NCI-H146 (cell line): Measurements from ENCODE around the gene TSPAN11.
"Not testable (repeated sequence)": the region's sequence is repeated elsewhere in the genome, so short reads cannot be mapped to it uniquely, and the experiment has no call there.

Source experiments
- DNase-seq: peaks from one replicate; lab custom pipeline; 2025; lab: John Stamatoyannopoulos, UW

Gene TSPAN11

DNA sequence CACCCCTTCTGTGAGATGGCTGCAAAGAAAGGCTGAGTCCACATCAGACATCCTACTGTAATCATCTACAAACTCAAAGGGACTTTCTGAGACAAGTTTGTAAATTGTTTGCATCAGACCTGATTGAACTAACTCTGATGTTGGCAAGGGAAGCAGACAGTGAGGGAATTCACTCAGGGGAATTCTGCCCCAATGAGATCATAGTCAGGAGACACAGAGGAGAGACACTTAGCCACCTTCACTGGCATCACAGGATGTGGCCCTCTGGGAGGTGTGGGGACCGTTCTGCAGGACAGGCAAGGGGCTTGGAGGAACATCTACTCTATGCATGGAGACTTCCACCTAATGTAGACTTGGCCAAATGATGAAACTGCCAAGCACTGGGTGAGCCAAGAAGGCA is 76.5 kb downstream of the TSPAN11 start:
- DNase-seq, result no peak

DNA sequence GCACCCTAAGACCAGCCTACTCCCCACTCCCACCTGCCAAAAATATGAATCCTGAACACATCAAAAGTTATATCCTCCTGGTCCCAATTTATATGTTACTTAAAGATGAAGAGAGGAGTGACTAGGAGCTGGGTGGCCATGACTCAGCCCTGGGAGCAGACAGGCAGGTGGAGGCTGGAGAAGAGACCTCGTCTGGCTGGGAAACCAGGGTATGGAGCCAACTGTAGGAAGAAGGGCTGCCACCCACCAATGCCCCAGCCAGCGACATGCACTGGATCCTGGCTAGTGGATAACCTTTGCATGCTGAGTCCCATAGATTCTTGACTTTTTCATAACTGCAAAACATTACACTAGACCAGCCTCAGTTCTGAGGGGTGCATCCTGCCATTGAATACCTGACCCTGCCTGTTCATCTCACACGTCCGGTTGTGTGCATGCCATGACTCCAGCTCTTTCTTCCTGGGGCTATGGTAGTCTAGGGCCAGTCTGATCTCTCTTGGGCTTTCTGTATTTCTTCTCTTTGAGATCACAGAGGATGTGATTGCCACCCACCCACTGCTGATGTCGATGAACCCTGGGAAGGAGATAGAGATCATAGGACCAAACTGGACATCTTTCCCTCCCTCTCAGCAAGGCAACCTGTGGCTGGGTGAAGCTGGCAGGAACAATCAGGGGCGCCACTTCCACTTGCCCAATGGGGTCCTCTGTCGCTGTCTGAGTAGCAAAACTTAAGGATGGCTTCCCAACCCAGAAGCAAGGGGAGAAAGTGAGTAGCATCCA is 77.5 kb downstream of the TSPAN11 start:
- DNase-seq, result no peak

DNA sequence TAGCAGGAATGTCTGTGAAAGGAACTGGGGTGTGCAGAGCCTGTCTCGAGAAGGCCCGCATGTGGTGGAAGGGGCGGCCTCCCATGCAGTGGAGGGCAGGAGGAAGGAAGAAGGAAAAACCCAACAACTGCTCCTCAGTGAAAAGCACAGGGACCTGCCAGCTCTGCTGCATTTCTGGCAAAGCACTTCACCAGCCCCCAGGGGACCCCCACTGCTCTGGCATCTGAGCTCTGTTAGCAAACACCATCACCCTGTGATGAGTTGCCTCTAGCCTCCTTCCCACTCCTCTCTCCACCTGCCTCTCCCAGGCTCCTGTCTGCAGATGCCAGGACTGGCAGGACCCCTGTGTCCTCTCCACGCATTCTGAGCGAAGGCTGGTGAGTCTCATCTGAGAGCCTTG is 78.1 kb downstream of the TSPAN11 start:
- no peak for DNase-seq

DNA sequence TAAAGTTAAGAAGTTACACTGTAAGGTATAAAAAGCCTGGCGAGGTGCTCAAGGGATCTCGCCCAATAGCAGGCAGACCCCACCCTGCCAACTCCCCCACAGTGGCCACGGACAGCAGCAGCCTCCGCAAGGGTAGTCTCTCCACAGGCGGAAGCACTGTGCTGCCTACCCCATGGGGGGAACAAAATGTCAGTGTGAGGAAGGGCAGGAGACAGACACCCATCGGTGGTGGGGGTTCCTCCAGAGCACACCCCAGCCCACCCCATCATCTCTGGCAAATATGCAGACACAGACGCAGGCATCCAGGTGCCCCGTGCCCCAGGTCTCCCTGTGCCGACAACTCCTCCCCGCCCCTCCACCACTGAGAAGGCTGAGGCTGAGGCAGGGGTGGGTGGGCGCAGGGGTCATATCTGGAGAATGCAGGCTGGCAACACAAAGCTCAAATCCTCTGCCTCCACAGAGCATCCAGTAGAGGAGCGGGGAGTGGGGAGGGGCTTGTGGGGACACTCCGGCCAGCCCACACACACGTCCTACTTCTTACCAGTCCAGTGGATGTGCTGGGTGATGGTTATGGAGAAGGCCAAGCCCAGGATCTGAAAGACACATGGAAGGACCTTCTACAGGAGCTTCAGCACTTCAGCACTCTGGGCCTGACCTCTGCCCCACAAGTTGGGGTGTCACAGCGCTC is 78.9 kb downstream of the TSPAN11 start:
- no peak for DNase-seq

GRCh38 chr12:31005944-31006361 is 79.4 kb downstream of the TSPAN11 start:
- no peak for DNase-seq

DNA sequence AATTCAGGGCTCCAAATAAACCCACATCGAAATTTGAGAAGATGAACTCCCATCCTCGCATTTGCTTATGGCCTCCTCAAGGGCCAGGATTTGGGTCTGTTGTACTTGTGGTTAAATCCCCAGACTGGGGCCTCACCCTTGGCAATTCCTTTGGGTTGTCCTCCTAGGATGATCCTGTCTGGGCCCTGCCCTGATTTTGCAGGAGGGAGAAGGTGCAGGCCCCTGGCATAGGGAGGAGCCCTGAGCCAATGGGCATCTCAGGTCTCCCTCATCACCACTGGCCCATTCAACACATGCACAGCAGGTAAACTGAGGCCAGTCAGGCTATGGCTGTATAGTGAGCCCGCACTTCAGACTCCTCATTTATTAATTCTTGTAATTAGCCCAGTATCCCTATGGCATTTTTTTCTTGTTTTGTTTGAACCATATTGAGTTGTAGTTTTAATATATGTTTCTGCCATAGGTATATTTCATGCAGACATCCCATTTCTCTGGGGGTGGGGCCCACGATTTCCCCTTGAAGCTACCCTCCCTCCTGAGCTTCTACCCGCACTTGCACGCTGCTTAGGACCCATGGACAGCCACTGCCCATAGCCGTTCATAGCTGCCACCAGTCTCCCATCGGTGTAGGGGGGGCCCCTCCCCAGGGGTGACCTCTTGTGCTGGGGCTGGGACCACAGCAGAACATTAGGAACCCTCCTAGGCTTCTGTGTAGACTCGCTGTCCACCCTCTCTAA is 80.0 kb downstream of the TSPAN11 start:
- no peak for DNase-seq

- no peak for DNase-seq
Observed at GRCh38 chr12:31007153-31007495, 80.6 kb downstream of the TSPAN11 start.

- no peak for DNase-seq
Observed at GRCh38 chr12:31007636-31008175, 81.2 kb downstream of the TSPAN11 start.

GRCh38 chr12:31008241-31008761 is 81.8 kb downstream of the TSPAN11 start:
- peak; percentile 21 for DNase-seq

DNA sequence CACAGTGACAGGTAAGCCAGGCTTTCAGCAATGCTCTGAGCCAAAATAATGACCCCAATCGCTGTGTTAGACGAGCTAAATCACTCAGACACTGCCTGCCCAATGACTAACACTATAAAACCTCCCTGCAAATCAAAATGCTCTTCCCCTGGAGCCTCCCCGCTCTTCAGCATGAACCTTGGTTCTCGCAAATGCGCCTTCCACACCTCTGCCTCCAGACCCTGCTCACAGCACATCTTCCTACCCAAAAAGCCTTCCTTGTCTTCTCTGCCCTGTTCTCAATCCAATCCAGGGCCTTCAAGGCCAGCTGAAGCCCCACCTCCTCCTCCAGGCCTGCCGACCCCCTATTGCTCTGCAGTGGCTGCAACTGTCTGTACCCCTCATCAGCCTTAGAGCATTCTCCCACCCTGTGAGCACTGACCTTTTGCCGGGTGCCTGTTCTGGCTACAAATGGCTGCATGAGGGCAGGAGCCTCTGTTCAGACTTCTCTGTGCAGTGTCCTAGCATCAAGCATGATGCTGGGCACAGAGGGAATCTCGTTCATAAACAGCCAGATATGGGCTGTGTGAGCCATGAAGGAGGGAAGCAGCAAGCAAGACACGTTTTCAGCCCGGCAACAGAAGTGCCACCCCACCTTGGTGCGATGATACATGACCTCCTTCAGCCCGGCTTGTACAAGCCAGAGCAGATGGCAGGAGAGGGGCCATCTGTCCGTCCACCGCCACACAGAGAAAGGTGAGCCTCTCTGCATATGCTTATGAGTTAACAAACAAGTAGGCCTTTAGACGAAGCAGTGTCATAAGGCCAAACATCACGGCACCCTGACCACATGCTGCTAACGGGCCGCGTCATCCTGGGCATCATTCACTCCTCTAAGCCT is 82.7 kb downstream of the TSPAN11 start:
- no peak for DNase-seq

GRCh38 chr12:31009976-31010375 is 83.4 kb downstream of the TSPAN11 start:
- no peak for DNase-seq

DNA sequence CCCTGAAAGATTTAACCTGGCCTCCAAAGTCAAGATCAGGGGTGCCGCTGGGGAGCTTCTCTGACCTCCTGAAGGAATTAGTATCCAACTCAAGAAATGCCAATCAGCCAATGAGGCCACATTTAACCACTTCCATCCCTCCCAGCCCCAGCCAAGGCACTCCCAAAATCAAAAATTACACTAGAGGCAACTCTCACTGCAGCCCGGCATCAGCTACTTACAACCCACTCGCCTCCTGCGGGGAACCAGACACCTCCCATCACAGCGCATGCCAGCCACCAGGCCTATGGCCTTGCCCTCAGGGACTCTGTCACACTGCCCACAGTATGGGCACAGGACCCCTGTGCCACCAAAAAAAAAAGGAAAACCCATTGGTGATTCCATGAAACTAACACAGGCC is 84.8 kb downstream of the TSPAN11 start:
- DNase-seq, result no peak

GRCh38 chr12:31011746-31012566 is 85.4 kb downstream of the TSPAN11 start:
- no peak for DNase-seq

DNA sequence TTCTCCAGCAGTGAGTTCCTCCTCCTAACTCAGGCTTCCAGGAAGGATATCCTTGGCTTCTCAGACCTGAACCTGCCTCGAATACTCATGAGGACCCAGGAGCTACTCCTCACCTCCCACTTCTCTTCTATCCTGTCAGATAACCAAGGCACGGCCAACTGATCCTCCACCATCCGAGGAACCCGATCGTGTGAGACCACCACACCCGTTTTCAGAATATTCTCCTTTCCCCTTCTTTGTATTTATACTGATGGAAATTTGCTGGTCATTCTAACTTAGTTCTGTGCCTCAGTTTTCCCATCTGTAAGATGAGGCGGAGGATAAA is 86.0 kb downstream of the TSPAN11 start:
- DNase-seq, result not testable (repeated sequence)

GRCh38 chr12:31015215-31015614 is 88.7 kb downstream of the TSPAN11 start:
- DNase-seq, result no peak

- no peak for DNase-seq
Observed at GRCh38 chr12:31016057-31016456, 89.5 kb downstream of the TSPAN11 start.

DNA sequence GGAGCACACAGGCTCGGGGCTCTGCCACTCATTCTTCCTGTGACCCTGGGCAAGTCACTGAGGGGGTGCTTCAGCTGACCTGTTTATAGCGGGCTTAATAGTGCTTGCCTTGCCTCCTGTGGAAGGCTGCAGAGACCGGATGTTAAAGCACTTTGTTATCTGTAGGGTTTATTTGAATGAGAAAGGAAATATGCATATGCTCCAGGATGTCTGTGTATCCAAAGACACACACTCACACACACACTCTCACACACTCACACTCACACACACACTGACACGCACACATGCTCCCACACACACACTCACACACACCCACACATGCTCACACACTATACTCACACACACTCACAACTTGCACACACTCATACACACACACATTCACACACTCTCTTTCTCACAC is 91.0 kb downstream of the TSPAN11 start:
- DNase-seq, result no peak

DNA sequence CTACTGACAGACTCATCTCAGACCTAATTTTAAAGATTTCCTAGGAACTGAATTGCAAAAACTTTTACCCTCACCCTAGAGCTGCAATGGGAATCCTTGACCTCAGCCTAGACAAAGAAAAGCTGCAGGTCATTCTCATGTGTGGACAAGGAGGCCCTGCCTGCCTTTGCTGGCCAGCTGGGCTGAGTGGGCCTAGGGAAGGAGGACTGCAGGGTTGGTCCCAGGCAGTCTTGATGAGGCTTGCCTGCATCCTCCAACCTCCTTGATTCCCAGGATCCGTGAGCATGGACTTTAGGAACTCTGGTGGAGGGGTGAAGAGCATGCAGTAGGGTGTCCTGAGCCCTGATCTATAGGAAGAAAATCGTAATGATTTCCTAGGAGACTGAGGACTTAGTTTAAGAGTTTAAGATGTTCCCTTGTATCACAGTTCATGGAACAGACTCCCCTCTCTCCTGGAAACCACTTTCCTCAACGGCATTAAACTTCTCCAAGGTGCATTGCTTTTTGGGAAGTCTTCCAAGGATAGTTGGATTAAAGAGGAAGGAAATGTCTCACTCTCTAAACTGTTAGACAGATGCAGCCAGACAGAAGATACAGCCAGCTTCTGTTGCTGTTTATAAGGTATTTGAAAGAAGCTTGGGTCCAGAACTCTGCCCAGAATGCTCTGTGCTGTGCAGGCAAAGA is 91.7 kb downstream of the TSPAN11 start:
- DNase-seq, result no peak

- no peak for DNase-seq
Observed at GRCh38 chr12:31018790-31019505, 92.4 kb downstream of the TSPAN11 start.

DNA sequence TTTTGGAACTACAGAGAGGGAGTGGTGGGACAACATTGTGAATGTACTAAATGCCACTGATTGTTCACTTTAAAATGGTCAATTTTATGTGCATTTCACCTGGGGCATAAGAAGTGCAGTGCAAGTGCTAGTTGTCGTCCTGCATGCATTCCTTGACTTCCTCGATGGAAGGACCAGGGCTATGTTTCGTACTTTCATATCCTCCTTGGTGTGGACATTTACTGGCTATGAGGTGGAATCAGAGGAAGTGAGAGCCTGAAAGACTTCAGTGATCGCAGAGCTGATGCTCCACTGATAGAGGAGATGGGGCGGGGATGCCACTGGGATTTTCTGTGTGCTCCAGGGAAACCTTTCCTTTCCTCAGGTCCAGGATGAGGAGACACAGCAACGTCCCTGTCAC is 93.0 kb downstream of the TSPAN11 start:
- no peak for DNase-seq
